ENCODE results near the gene TJP1. TPM values are rescaled to one million over a fixed set of nuclear protein-coding genes. Genes with fewer than 3 reads are reported as not detected.
"Not testable (repeated sequence)": the region's sequence is repeated elsewhere in the genome, so short reads cannot be mapped to it uniquely, and the experiment has no call there.

The TJP1 gene
- total RNA-seq, 1 experiment from 2014 or later: 44.3 TPM

DNA sequence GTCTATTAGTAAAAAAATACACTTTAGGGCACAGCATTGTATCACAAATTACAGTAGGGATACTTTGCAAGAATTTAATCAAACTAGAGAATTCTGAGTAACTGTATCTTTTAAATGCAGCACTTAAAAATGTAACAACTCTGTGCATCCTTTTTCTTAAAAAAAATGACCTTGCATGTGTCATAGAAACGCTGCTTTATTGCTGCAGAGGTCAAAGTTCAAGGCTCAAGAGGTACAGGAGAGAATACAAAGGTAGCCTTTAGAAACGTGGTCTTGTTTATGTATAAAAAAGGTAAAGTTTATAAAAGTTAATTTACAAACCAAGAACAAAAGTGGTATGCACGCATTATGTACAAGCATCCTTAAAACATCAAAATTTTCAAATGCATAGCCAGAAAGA lies 122.0 kb downstream of the TJP1 start:
- DNase-seq: no peak
- TF ChIP-seq, protein P1, sequence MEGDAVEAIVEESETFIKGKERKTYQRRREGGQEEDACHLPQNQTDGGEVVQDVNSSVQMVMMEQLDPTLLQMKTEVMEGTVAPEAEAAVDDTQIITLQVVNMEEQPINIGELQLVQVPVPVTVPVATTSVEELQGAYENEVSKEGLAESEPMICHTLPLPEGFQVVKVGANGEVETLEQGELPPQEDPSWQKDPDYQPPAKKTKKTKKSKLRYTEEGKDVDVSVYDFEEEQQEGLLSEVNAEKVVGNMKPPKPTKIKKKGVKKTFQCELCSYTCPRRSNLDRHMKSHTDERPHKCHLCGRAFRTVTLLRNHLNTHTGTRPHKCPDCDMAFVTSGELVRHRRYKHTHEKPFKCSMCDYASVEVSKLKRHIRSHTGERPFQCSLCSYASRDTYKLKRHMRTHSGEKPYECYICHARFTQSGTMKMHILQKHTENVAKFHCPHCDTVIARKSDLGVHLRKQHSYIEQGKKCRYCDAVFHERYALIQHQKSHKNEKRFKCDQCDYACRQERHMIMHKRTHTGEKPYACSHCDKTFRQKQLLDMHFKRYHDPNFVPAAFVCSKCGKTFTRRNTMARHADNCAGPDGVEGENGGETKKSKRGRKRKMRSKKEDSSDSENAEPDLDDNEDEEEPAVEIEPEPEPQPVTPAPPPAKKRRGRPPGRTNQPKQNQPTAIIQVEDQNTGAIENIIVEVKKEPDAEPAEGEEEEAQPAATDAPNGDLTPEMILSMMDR (IDR thresholded peaks at IDR 0.05; ENCODE audit: unreplicated experiment): no peak
- no peak overlapping the region for H3K4me3 Mint-ChIP-seq (ENCODE audit: low read depth, unreplicated experiment)
- no peak overlapping the region for H3K27ac Mint-ChIP-seq (ENCODE audit: unreplicated experiment)
- no peaks in the 10 kb centered on the region for H3K27me3 Mint-ChIP-seq (ENCODE audit: unreplicated experiment)
- intact Hi-C loops (cut with micrococcal nuclease; ENCODE audit: unreplicated experiment): no loop called here
- H3K9me3 Mint-ChIP-seq (ENCODE audit: low read depth, unreplicated experiment): no peaks in the 10 kb centered on the region
- H3K4me1 Mint-ChIP-seq (ENCODE audit: low read depth, unreplicated experiment): no peaks in the 10 kb centered on the region
- CTCF ChIA-PET: no interaction called here
- no TSS peak for BruUV-seq (replicated peaks)
- no peaks in the 10 kb centered on the region for H3K36me3 Mint-ChIP-seq (ENCODE audit: insufficient read depth, unreplicated experiment)

DNA sequence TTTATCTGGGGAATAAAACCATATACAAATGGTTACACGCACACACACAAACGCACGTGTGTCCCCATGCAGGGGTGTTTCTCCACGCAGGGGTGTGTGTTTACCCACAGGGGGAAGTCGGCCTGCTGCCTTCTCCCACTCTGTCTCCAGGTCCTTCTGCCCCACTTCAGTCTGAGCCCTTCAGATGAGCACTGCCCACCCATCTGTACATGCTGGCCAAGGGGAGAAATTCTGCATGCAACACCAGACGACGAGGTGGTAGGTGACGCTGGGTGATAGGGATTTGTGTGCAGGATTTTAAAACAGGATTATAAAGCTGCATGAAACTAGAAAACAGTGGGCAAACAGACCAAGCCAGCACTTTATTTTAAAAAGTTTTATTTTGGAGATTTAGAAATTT lies 122.5 kb downstream of the TJP1 start:
- TF ChIP-seq, protein P1 (IDR thresholded peaks at IDR 0.05; ENCODE audit: unreplicated experiment): no peak
- BruUV-seq (replicated peaks): no TSS peak
- Mint-ChIP-seq H3K27me3 (ENCODE audit: unreplicated experiment) (no peaks in the 10 kb centered on the region), H3K4me1 (ENCODE audit: low read depth, unreplicated experiment) (no peaks in the 10 kb centered on the region), H3K36me3 (ENCODE audit: insufficient read depth, unreplicated experiment) (no peaks in the 10 kb centered on the region), H3K4me3 (ENCODE audit: low read depth, unreplicated experiment) (no peak overlapping the region), H3K27ac (ENCODE audit: unreplicated experiment) (no peak overlapping the region), H3K9me3 (ENCODE audit: low read depth, unreplicated experiment) (no peaks in the 10 kb centered on the region)
- intact Hi-C loops (cut with micrococcal nuclease; ENCODE audit: unreplicated experiment): no loop called here
- CTCF ChIA-PET: no interaction called here
- DNase-seq: no peak

DNA sequence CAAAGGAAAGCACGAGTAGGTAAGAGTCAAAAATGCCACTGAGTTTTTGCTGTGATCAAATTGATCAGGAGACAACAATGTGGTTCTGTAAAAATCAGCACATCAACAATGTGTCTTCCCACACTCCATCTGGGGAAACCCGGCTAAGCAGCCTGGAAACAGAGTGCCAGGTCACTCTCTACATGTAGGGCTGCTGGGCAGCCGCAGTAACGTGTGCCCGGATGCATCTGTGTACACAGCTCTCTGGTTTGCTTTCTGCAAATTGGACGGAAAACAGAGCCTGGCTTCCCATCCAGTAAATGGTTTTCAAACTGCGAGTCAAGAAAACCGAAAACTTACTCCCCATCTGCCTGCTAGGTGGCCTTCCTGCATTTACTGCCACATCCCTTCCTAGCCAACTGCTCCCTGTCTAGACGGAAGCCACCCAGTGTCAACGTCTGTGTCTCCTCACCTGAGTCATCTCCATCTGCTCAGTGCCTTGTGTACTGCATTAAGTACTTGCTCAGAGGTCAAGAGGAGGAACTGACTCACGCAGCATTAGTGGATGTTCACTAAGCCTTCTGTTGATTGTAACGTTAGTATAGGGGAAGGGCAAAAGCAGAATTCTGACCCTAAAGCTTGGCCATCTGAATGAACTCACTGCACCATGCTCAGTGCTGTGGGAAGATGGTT lies 124.1 kb downstream of the TJP1 start:
- CTCF ChIA-PET: no interaction called here
- DNase-seq: no peak
- H3K27me3 Mint-ChIP-seq (ENCODE audit: unreplicated experiment): no peaks in the 10 kb centered on the region
- no peaks in the 10 kb centered on the region for H3K9me3 Mint-ChIP-seq (ENCODE audit: low read depth, unreplicated experiment)
- intact Hi-C loops (cut with micrococcal nuclease; ENCODE audit: unreplicated experiment): no loop called here
- no peaks in the 10 kb centered on the region for H3K4me1 Mint-ChIP-seq (ENCODE audit: low read depth, unreplicated experiment)
- TF ChIP-seq, protein P1 (IDR thresholded peaks at IDR 0.05; ENCODE audit: unreplicated experiment): no peak
- no peak overlapping the region for H3K27ac Mint-ChIP-seq (ENCODE audit: unreplicated experiment)
- no peak overlapping the region for H3K4me3 Mint-ChIP-seq (ENCODE audit: low read depth, unreplicated experiment)
- no peaks in the 10 kb centered on the region for H3K36me3 Mint-ChIP-seq (ENCODE audit: insufficient read depth, unreplicated experiment)
- BruUV-seq (replicated peaks): no TSS peak

DNA sequence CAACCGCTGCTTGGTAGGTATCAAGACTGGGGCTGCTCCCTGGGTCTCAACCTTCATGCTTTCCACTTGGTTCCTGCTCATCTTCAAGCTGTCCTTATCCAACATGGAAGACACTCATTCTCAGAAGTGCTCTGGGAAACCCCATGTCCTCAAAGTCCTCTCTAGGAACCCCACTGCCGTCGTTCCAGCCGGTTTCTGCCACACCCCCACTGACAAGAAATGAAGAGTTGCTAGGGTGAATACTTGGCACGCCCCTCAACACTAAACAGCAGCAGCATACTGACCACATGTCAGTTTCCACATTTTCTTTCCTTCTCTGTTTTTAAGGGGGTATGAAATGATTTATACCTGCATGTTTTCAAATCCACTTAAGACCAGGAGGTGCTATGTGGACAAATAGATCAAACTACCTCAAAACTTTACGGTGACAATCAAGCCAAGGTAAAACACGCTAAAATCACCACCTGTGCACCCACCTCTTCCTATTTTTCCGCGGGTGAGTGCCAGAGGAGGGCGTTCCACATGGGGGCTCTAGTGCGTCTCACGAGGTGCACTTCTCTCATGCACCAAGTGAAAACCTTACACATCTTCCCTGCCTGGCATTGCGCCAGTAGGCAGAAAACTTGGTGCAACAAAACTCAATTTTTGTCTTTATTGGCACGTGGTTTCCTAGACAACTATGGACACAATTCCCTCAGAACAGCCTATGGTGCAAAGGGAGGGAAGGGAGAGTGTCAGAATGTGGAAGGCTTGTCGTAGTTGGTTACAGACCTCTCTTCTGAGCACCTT lies 125.1 kb downstream of the TJP1 start:
- H3K27me3 Mint-ChIP-seq (ENCODE audit: unreplicated experiment): no peaks in the 10 kb centered on the region
- intact Hi-C loops (cut with micrococcal nuclease; ENCODE audit: unreplicated experiment): no loop called here
- CTCF ChIA-PET: no interaction called here
- no peaks in the 10 kb centered on the region for H3K4me1 Mint-ChIP-seq (ENCODE audit: low read depth, unreplicated experiment)
- no TSS peak for BruUV-seq (replicated peaks)
- no peak for DNase-seq
- H3K36me3 Mint-ChIP-seq (ENCODE audit: insufficient read depth, unreplicated experiment): no peaks in the 10 kb centered on the region
- no peaks in the 10 kb centered on the region for H3K9me3 Mint-ChIP-seq (ENCODE audit: low read depth, unreplicated experiment)
- H3K27ac Mint-ChIP-seq (ENCODE audit: unreplicated experiment): no peak overlapping the region
- TF ChIP-seq, protein P1 (IDR thresholded peaks at IDR 0.05; ENCODE audit: unreplicated experiment): no peak
- no peak overlapping the region for H3K4me3 Mint-ChIP-seq (ENCODE audit: low read depth, unreplicated experiment)

DNA sequence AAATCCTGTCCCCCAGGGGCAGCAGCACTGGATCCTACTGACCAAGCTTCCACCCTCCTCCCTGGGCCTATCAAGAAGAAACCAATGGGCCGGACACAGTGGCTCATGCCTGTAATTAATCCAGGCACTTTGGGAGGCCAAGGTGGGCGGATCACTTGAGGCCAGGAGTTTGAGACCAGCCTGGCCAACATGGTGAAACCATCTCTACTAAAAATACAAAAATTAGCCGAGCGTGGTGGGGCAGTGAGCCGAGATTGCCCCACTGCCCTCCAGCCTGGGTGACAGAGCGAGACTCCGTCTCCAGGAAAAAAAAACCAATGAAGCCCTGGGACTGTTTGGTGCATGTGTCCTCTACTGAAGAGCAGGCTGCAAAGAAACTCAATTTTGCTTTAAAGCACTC lies 125.8 kb downstream of the TJP1 start:
- H3K27me3 Mint-ChIP-seq (ENCODE audit: unreplicated experiment); H3K36me3 Mint-ChIP-seq (ENCODE audit: insufficient read depth, unreplicated experiment); H3K9me3 Mint-ChIP-seq (ENCODE audit: low read depth, unreplicated experiment); H3K4me1 Mint-ChIP-seq (ENCODE audit: low read depth, unreplicated experiment); H3K27ac Mint-ChIP-seq (ENCODE audit: unreplicated experiment); CTCF ChIA-PET; DNase-seq; H3K4me3 Mint-ChIP-seq (ENCODE audit: low read depth, unreplicated experiment); intact Hi-C loops (cut with micrococcal nuclease; ENCODE audit: unreplicated experiment); BruUV-seq (replicated peaks): not testable (repeated sequence)
